Stromal cell of bone marrow (primary cell): ENCODE measurements around the gene SLC38A4.
A peak's percentile ranks its signal among the peaks of the same experiment; 100 is the strongest.
"Not testable (repeated sequence)": the region's sequence is repeated elsewhere in the genome, so short reads cannot be mapped to it uniquely, and the experiment has no call there.

Experiments used
- DNase-seq: peaks from one replicate; pipeline ENCODE4 v3.0.0-alpha.2; 2012; ENCODE audit warnings: low read depth

SLC38A4 gene

GRCh38 chr12:46825591-46826414, at the start of gene SLC38A4:
Gene SLC38A4, minus strand, starts transcription at chr12:46825997. Its CDS starts 32,926 bp downstream, at chr12:46793071.
- no peak for DNase-seq

GRCh38 chr12:46875095-46875494, 49.3 kb upstream of the SLC38A4 start:
- no peak for DNase-seq

GRCh38 chr12:46874642-46875041, 48.8 kb upstream of the SLC38A4 start:
- DNase-seq, result no peak

GRCh38 chr12:46872135-46872534, 46.3 kb upstream of the SLC38A4 start:
- no peak for DNase-seq

GRCh38 chr12:46865311-46865710, 39.5 kb upstream of the SLC38A4 start:
- DNase-seq, result no peak

- no peak for DNase-seq
These were observed 32.6 kb upstream of the SLC38A4 start for GRCh38 chr12:46858368-46858767.

- DNase-seq, result no peak
These were observed 31.7 kb upstream of the SLC38A4 start for GRCh38 chr12:46857486-46857885.

- no peak for DNase-seq
These were observed 30.0 kb upstream of the SLC38A4 start for GRCh38 chr12:46855760-46856159.

- DNase-seq, result not testable (repeated sequence)
These were observed 28.4 kb upstream of the SLC38A4 start for GRCh38 chr12:46854188-46854587.

- DNase-seq, result not testable (repeated sequence)
These were observed 23.0 kb upstream of the SLC38A4 start for GRCh38 chr12:46848792-46849191.

GRCh38 chr12:46847001-46847400, 21.2 kb upstream of the SLC38A4 start:
- DNase-seq, result no peak

GRCh38 chr12:46843811-46844210, 18.0 kb upstream of the SLC38A4 start:
- peak; percentile 49 for DNase-seq

GRCh38 chr12:46841891-46842290, 16.1 kb upstream of the SLC38A4 start:
- no peak for DNase-seq

GRCh38 chr12:46839964-46840363, 14.2 kb upstream of the SLC38A4 start:
- no peak for DNase-seq

GRCh38 chr12:46839232-46839631, 13.4 kb upstream of the SLC38A4 start:
- no peak for DNase-seq

- DNase-seq, result no peak
These were observed 10.0 kb upstream of the SLC38A4 start for GRCh38 chr12:46835785-46836184.

- DNase-seq, result no peak
These were observed 6.4 kb upstream of the SLC38A4 start for GRCh38 chr12:46832130-46832704.

- no peak for DNase-seq
These were observed 5.7 kb upstream of the SLC38A4 start for GRCh38 chr12:46831335-46832129.

GRCh38 chr12:46830731-46831334, 5.0 kb upstream of the SLC38A4 start:
- no peak for DNase-seq

- no peak for DNase-seq
These were observed 1.1 kb downstream of the SLC38A4 start for GRCh38 chr12:46824709-46825108.

GRCh38 chr12:46818642-46819041, 7.2 kb downstream of the SLC38A4 start:
- no peak for DNase-seq

GRCh38 chr12:46815809-46816208, 10.0 kb downstream of the SLC38A4 start:
- no peak for DNase-seq
